ENCODE measurements around the gene GPATCH4. TPM values are rescaled to one million over a fixed set of nuclear protein-coding genes. Genes with fewer than 3 reads are reported as not detected.
A peak's percentile ranks its signal among the peaks of the same experiment; 100 is the strongest.

GPATCH4 gene
- total and polyA plus RNA-seq, 10 of the 15 experiments (the other 5 are each of a cell fraction or from before 2014, with no cell fraction given), result 35.5 to 111 (median 73.9) TPM

DNA sequence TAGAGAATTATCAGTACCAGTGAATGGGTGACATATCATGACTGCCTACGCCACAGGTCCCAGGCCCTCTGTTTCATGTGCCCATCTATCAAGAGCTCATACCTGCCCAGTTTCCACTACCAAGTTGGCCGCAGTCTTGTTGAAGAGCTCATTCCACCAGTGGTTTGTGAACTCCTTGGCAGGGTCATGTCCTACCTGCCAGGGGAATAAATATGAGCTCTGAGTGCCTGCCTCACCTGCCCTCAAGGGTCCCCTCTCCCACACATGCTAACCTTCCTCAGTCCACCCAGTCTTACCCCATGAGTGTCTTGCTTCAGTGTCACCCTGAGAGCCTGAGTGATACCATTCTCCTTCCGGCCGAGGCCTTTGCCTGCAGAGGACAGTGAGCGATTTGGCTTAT lies 3.2 kb downstream of the GPATCH4 start:
- Histone ChIP-seq H3K9ac (ENCODE audit: control insufficient read depth, insufficient read depth, low read length) (no peak overlapping the region), H3K4me1 (ENCODE audit: control insufficient read depth, insufficient read depth, low read length) (peaks cover 9% of the 10 kb centered on the region), H3K4me2 (ENCODE audit: control insufficient read depth, insufficient read depth) (no peak overlapping the region), H2AFZ (ENCODE audit: control insufficient read depth, low read depth, low read length) (no peak overlapping the region), H4K20me1 (ENCODE audit: control insufficient read depth, insufficient read depth) (no peaks in the 10 kb centered on the region), H3K4me3 (no peak overlapping the region), H3K36me3 (ENCODE audit: control insufficient read depth in 2 of 2, insufficient read depth in 2 of 2, low read length in 1 of 2) (peaks cover 27 to 31% of the 10 kb centered on the region in 2 experiments; a peak in 3 of 4 replicates), H3K9me3 (replicated peaks; ENCODE audit: control insufficient read depth, insufficient read depth, low read length) (no peaks in the 10 kb centered on the region), H3K27ac (ENCODE audit: control insufficient read depth, insufficient read depth) (no peak overlapping the region), H3K79me2 (ENCODE audit: control insufficient read depth, insufficient read depth, low read length) (peaks cover 32% of the 10 kb centered on the region), H3K27me3 (replicated peaks in 1 of 2; ENCODE audit: control insufficient read depth in 2 of 2, insufficient read depth in 2 of 2, low read length in 1 of 2) (no peaks in the 10 kb centered on the region)
- WGBS (ENCODE audit: insufficient coverage, insufficient replicate concordance, low lambda C conversion rate, missing lambda C conversion rate), result 95% methylated on average over 5 of the region's 5 CpGs
- intact Hi-C loops (cut with micrococcal nuclease; ENCODE audit: unreplicated experiment) (no loop called here), in situ Hi-C loops (cut with MboI) (no loop called here)
- RAD21 ChIA-PET (ENCODE audit: unreplicated experiment), result interaction anchor here (1.0 kb wide), 1 partner anchor 113 kb away, joined by 3 read pairs; no protein-coding TSS in a partner anchor
- CTCF ChIA-PET, result interaction anchor here (1.1 to 4.9 kb wide), 6 partner anchors 10 to 152 kb away, joined by 3 to 22 read pairs (median 4); no protein-coding TSS in a partner anchor
- SMC1A ChIA-PET (ENCODE audit: uncharacterized antibody, unreplicated experiment), result interaction anchor here (0.6 kb wide), 1 partner anchor 663 kb away, joined by 3 read pairs; no protein-coding TSS in a partner anchor
- DNase-seq (ENCODE audit: low read depth, low spot score) (no peak), ATAC-seq (no peak), FAIRE-seq (no peak)
- TF ChIP-seq POLR2A (IDR thresholded peaks at IDR 0.05; ENCODE audit: low read depth, low read length) (0 out of 2 replicates have a peak, but pooled peaks have one; percentile 29), RELA (IDR thresholded peaks at IDR 0.05; ENCODE audit: borderline replicate concordance, partially characterized antibody) (no peak)
- TF ChIP-seq, protein P1, sequence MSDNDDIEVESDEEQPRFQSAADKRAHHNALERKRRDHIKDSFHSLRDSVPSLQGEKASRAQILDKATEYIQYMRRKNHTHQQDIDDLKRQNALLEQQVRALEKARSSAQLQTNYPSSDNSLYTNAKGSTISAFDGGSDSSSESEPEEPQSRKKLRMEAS (IDR thresholded peaks at IDR 0.05; ENCODE audit: low read depth, low read length), result no peak
- POLR2A ChIA-PET, result no interaction called here
- BruUV-seq (replicated peaks), result TSS peak; percentile 0

DNA sequence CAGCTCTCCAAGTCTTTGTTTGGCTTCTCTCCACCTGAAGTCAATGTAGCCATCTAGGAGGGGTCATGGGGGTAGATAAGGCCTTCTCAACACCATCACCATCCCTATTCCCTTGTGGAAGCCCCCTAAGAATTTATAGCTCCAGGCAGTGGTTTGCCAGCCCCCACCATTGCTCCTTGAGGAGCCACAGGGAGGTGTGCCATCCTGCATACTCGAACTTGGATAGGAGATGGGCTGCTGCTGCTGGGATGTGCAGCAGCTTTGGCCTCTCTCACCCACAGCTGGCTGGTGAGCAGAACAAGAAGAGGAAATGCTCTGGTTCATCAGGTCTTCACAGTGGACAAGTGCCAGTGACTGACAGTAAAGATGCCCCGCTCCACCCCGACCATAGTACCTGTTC lies 4.9 kb downstream of the GPATCH4 start:
- TF ChIP-seq SUZ12 (IDR thresholded peaks at IDR 0.05; ENCODE audit: unreplicated experiment) (no peak), SIX5 (IDR thresholded peaks at IDR 0.05; ENCODE audit: low read depth, low read length, severe bottlenecking) (no peak), CBX5 (IDR thresholded peaks at IDR 0.05; ENCODE audit: low read depth) (no peak), KLF5 (IDR thresholded peaks at IDR 0.05; ENCODE audit: partially characterized antibody) (no peak)
- H3K79me2 ChIP-seq (ENCODE audit: control insufficient read depth, insufficient read depth, low read length), result peaks cover 34% of the 10 kb centered on the region
- no peaks in the 10 kb centered on the region for H3K9me3 ChIP-seq (replicated peaks; ENCODE audit: control insufficient read depth, insufficient read depth, low read length)
- CTCF ChIA-PET, result interaction anchor here (1.8 kb wide), 1 partner anchor 12 kb away, joined by 9 read pairs; no protein-coding TSS in a partner anchor
- no peak overlapping the region for H2AFZ ChIP-seq (ENCODE audit: control insufficient read depth, low read depth, low read length)
- H3K9ac ChIP-seq (ENCODE audit: control insufficient read depth, insufficient read depth, low read length), result no peak overlapping the region
- H3K27me3 ChIP-seq (replicated peaks in 1 of 2; ENCODE audit: control insufficient read depth in 2 of 2, insufficient read depth in 2 of 2, low read length in 1 of 2), result no peaks in the 10 kb centered on the region
- in situ Hi-C loops (cut with MboI), result no loop called here
- no peak for ATAC-seq
- no TSS peak for BruUV-seq (replicated peaks)
- intact Hi-C loops (cut with micrococcal nuclease; ENCODE audit: unreplicated experiment), result no loop called here
- H3K4me3 ChIP-seq, result no peak overlapping the region
- WGBS (ENCODE audit: insufficient coverage, insufficient replicate concordance, low lambda C conversion rate, missing lambda C conversion rate), result 98% methylated on average over 3 of the region's 3 CpGs
- H3K4me1 ChIP-seq (ENCODE audit: control insufficient read depth, insufficient read depth, low read length), result peaks cover 3% of the 10 kb centered on the region
- no peak for FAIRE-seq
- RAD21 ChIA-PET (ENCODE audit: unreplicated experiment), result no interaction called here
- no peak overlapping the region for H3K4me2 ChIP-seq (ENCODE audit: control insufficient read depth, insufficient read depth)
- H3K36me3 ChIP-seq (ENCODE audit: control insufficient read depth in 2 of 2, insufficient read depth in 2 of 2, low read length in 1 of 2), result peaks cover 27 to 31% of the 10 kb centered on the region in 2 experiments; a peak in 3 of 4 replicates
- H3K27ac ChIP-seq (ENCODE audit: control insufficient read depth, insufficient read depth), result no peak overlapping the region
- no peaks in the 10 kb centered on the region for H4K20me1 ChIP-seq (ENCODE audit: control insufficient read depth, insufficient read depth)
- SMC1A ChIA-PET (ENCODE audit: uncharacterized antibody, unreplicated experiment), result interaction anchor here (0.8 to 1.0 kb wide), 2 partner anchors 100 to 102 kb away, joined by 3 to 4 read pairs; no protein-coding TSS in a partner anchor
- no peak for DNase-seq (ENCODE audit: low read depth, low spot score)
- POLR2A ChIA-PET, result interaction anchor here (0.5 kb wide), 1 partner anchor 152 kb away, joined by 5 read pairs; no protein-coding TSS in a partner anchor
